ENCODE data around the gene SLF1.

GRCh38 chr5:94731471-94731870 lies 113.0 kb downstream of the SLF1 start:
- TF ChIP-seq AFF4 (CRISPR knock-in tag; IDR thresholded peaks at IDR 0.05) (no peak), PHF20 (IDR thresholded peaks at IDR 0.05; ENCODE audit: partially characterized antibody) (no peak), MAFF (IDR thresholded peaks at IDR 0.05; ENCODE audit: low read length) (no peak), EP300 (IDR thresholded peaks at IDR 0.05; ENCODE audit: low read length) (no peak), JUN (IDR thresholded peaks at IDR 0.05; ENCODE audit: borderline replicate concordance, low read depth, low read length) (no peak), JUN (CRISPR knock-in tag; IDR thresholded peaks at IDR 0.05; ENCODE audit: borderline replicate concordance) (no peak), TRIM24 (IDR thresholded peaks at IDR 0.05) (no peak), CTCF (IDR thresholded peaks at IDR 0.05 in 2 of 3, conservative IDR thresholded peaks at IDR 0.05 in 1 of 3; ENCODE audit: insufficient read depth in 2 of 3, low read depth in 1 of 3, low read length in 3 of 3) (no peak), ATF7 (IDR thresholded peaks at IDR 0.05) (no peak)

Data from K562 (cell line).